Activated CD4-positive, CD25-positive, alpha-beta regulatory T cell treated with anti-CD3 and anti-CD28 coated beads, Interleukin-2, amount 50 U/mL, for 16 hours (primary cell): ENCODE measurements around the gene ANKRD65.
"Not testable (repeated sequence)": the region's sequence is repeated elsewhere in the genome, so short reads cannot be mapped to it uniquely, and the experiment has no call there.

Experiments
- DNase-seq: peaks from one replicate; pipeline ENCODE4 v3.0.0-alpha.2; 2020; ENCODE audit warnings: low read depth, low spot score

ANKRD65 gene

GRCh38 chr1:1417825-1418463 lies 3.1 kb downstream of the ANKRD65 start:
- DNase-seq: not testable (repeated sequence)

- not testable (repeated sequence) for DNase-seq
Measured at GRCh38 chr1:1417396-1417795, 3.7 kb downstream of the ANKRD65 start.

- no peak for DNase-seq
Measured at GRCh38 chr1:1415751-1416150, 5.3 kb downstream of the ANKRD65 start.

- not testable (repeated sequence) for DNase-seq
Measured at GRCh38 chr1:1412311-1412902, 8.7 kb downstream of the ANKRD65 start.

GRCh38 chr1:1411626-1412025 lies 9.4 kb downstream of the ANKRD65 start:
- no peak for DNase-seq

GRCh38 chr1:1410238-1410637 lies 10.8 kb downstream of the ANKRD65 start:
- not testable (repeated sequence) for DNase-seq

GRCh38 chr1:1407636-1408318 lies 13.3 kb downstream of the ANKRD65 start:
- DNase-seq: no peak

- peak; percentile 97 for DNase-seq
Measured at GRCh38 chr1:1406821-1407635, 14.0 kb downstream of the ANKRD65 start, which contains the start of gene MRPL20. TSS of gene MRPL20 (minus strand) at chr1:1407293. CDS start at chr1:1407217, 76 bp downstream.

- DNase-seq: no peak
Measured at GRCh38 chr1:1406101-1406820, 14.8 kb downstream of the ANKRD65 start.

- DNase-seq: no peak
Measured at GRCh38 chr1:1403653-1404052, 17.4 kb downstream of the ANKRD65 start.

GRCh38 chr1:1402901-1403392 lies 18.1 kb downstream of the ANKRD65 start:
- DNase-seq: not testable (repeated sequence)

- no peak for DNase-seq
Measured at GRCh38 chr1:1402072-1402900, 18.8 kb downstream of the ANKRD65 start.

GRCh38 chr1:1401457-1402010 lies 19.5 kb downstream of the ANKRD65 start:
- no peak for DNase-seq

GRCh38 chr1:1400576-1401456 lies 20.3 kb downstream of the ANKRD65 start:
- DNase-seq: no peak

- no peak for DNase-seq
Measured at GRCh38 chr1:1399872-1400575, 21.1 kb downstream of the ANKRD65 start.

GRCh38 chr1:1399187-1399871 lies 21.7 kb downstream of the ANKRD65 start, which contains the start of gene CCNL2:
TSS of gene CCNL2 (minus strand) at chr1:1399335. CDS start at chr1:1399306, 29 bp downstream.
- peak; percentile 98 for DNase-seq

- DNase-seq: no peak
Measured at GRCh38 chr1:1398677-1399186, 22.3 kb downstream of the ANKRD65 start.
